C4-2B (cell line): ENCODE measurements around the gene SHF.

Experiments used
- H3K27ac ChIP-seq: fragments of 450-650 bp; 2 replicates; pipeline ENCODE4 v1.5.1; 2017
- ZFX ChIP-seq: fragments of 450-650 bp; IDR thresholded peaks from 2 replicates; pipeline ENCODE4 v1.6.1; 2017
- TF ChIP-seq, protein P1 (sequence below): fragments of 450-650 bp; conservative IDR thresholded peaks from 2 replicates; pipeline ENCODE4 v1.5.1; 2017; ENCODE audit warnings: mild to moderate bottlenecking

SHF gene

DNA sequence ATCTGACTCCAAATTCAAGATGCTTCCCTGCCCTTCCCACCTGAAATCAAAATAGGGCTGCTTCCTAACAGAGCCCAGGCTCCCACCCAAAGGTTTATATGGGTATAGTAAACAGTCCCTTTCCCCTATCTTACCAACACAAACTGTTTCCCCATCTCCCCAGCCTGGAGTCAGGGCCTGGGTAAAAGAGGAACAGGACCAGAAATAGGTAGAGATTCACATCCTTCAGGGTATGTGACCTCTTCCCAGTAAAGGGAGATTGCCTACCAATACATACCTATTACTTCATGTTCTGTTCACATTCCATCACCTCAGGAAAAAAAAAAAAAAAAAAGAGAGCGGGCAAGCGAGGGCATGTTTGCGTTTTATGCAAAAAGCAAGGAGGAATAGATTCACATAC is 9.7 kb upstream of the SHF start:
- no peak for TF ChIP-seq ZFX
- TF ChIP-seq, protein P1, sequence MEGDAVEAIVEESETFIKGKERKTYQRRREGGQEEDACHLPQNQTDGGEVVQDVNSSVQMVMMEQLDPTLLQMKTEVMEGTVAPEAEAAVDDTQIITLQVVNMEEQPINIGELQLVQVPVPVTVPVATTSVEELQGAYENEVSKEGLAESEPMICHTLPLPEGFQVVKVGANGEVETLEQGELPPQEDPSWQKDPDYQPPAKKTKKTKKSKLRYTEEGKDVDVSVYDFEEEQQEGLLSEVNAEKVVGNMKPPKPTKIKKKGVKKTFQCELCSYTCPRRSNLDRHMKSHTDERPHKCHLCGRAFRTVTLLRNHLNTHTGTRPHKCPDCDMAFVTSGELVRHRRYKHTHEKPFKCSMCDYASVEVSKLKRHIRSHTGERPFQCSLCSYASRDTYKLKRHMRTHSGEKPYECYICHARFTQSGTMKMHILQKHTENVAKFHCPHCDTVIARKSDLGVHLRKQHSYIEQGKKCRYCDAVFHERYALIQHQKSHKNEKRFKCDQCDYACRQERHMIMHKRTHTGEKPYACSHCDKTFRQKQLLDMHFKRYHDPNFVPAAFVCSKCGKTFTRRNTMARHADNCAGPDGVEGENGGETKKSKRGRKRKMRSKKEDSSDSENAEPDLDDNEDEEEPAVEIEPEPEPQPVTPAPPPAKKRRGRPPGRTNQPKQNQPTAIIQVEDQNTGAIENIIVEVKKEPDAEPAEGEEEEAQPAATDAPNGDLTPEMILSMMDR, result no peak
- H3K27ac ChIP-seq, result no peak overlapping the region

DNA sequence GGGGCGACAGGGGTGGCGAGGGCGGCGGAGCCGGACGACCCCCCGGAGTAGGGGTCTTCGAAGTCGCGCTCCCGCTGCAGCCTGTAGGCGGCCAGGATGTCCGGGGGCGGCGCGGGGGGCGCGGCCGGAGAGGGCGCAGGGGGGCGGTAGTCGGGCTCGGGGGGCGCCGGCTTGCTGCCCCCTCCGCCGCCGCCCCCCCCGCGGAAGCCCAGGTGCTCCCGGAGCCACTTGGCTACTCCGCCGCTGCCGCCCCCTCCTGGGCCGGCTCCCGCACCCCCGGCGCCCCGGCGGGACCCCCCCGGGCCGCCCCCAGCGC is 230 bp downstream of the SHF start:
- TF ChIP-seq ZFX, result no peak
- TF ChIP-seq, protein P1, result no peak
- no peak overlapping the region for H3K27ac ChIP-seq

DNA sequence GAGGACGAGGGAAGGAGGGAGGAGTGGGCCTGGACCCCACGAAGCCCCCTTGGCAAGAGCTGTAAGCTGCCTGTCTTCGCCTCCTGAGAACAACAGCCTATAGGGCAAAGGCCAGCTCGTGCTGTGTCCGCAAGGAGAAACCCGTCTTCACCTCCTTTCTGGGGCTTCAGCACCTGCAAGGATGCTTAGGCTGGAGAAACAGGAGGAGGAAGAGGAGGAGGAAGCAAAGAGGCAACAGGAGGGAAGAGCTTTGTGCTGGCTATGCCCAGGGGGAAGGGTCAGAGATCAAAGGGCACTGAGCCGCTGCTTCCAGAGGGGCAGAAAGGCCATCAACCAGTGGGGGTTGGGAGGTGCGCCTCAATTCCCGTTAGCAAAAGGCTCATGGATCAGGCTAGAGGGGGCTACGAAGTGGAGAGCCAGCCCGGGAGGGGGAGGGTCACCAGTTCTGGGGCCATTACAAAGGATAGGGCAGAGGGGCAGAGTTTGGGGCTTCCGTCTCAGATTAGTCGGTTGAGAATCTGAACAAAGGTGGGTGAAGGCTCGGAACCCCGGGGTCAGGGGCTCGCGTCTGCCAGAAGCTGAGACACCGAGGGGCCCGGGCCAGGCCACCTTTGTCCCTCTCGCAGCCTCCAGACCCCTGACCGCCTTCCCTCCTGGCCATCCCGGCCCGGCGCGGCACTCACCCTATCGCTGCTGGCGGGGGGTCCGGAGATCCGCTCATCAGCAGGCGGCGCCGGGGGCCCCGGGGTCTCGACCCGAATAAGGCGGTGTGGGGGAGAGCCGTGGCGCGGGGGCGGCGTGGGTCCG is 792 bp downstream of the SHF start:
- TF ChIP-seq ZFX, result no peak
- TF ChIP-seq, protein P1, result no peak
- H3K27ac ChIP-seq, result no peak overlapping the region

DNA sequence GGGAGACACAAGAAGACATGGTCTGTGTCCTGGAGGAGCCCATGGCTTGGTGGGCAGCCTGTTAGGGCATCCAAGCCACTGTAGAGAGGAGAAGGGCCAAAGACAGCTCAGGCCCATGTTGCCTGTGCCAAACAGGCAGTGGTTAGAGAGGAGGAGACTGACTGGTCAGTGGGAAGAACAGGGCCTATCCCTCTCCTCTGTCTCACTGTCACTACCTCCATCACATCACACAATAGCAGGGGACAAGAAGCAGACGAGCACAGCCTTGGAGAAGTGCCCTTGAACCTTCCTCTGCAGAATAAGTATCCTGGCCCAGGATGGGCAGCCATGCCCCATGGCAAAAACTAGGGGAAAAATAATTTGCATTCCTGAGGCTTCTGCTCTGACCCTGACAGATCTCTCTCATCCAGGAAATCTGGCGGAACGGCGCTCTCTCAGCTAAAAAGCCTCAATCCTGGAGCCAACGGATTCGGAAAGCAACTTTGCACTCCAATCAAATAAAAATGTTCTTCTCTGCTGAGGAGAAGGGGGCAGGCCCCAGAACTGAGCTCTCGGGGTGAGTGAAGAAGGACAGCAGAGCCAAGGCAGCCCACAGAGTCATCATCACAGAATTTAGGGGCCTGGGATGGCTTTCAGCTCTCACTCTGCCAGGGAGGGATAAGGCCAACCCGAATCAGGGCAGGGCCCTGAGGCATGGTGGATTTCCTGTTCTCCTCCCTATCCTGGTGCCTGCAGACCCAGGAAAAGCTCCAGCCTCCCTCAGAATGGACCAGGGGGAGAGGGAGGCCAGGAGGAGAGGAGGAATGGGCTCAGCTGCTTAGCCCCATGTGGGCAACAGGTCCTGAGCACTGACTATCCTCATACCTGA is 1.6 kb downstream of the SHF start:
- TF ChIP-seq, protein P1, result no peak
- no peak for TF ChIP-seq ZFX
- no peak overlapping the region for H3K27ac ChIP-seq

- no peak for TF ChIP-seq ZFX
- TF ChIP-seq, protein P1, result no peak
- H3K27ac ChIP-seq, result no peak overlapping the region
These were observed 2.5 kb downstream of the SHF start for GRCh38 chr15:45185069-45185779.

- TF ChIP-seq ZFX, result no peak
- TF ChIP-seq, protein P1, result no peak
- H3K27ac ChIP-seq, result no peak overlapping the region
These were observed 3.2 kb downstream of the SHF start for GRCh38 chr15:45184562-45185041.
